H1 (cell line): ENCODE results near the gene CCDC38. TPM values are rescaled to one million over a fixed set of nuclear protein-coding genes. Genes with fewer than 3 reads are reported as not detected.

Experiments
- JUN ChIP-seq: IDR thresholded peaks from 2 replicates; pipeline ENCODE4 v1.6.1; 2011; ENCODE audit warnings: low read depth, mild to moderate bottlenecking, improper control_type of control experiment, low read length
- RFX5 ChIP-seq: IDR thresholded peaks from 2 replicates; pipeline ENCODE4 v1.6.1; 2011; ENCODE audit warnings: low read depth, low read length, improper control_type of control experiment, borderline replicate concordance
- TEAD4 ChIP-seq: IDR thresholded peaks from 2 replicates; pipeline ENCODE4 v1.6.1; 2012; ENCODE audit warnings: low read depth, low read length, inconsistent platforms, mixed read lengths
- polyA plus RNA-seq, 7 experiments: library from polyadenylated mRNA; depleted of rRNA in 3 of 7; stranded (reverse) in 5 of 7; unstranded in 2 of 7; fragments of >200 nt in 5 of 7; fragments of 200-250 nt in 2 of 7; gene quantifications; 1 replicate in 5 of 7; 2 replicates in 1 of 7; 4 replicates in 1 of 7; pipeline versions ENCODE4 v1.2.1 to v1.2.3, GENCODE V29; 2011 to 2013; ENCODE audit warnings: missing spikeins in 2 of 7, mixed read lengths in 2 of 7
- total RNA-seq: library from RNA; stranded (reverse); fragmentation: NEBNext Ultra II Directional; extraction: Animal tissue kit (Norgen Biotek cat#: 25700); gene quantifications from 2 replicates; pipeline ENCODE4 v1.2.1, GENCODE V29; 2021
- TF ChIP-seq, protein P1 (sequence below): IDR thresholded peaks from 2 replicates; pipeline ENCODE4 v1.6.1; 2012; ENCODE audit warnings: inconsistent platforms

The CCDC38 gene
- total and polyA plus RNA-seq, 2 of the 8 experiments (the other 6 are each of a cell fraction or from before 2014, with no cell fraction given), result not detected

- TF ChIP-seq TEAD4 (no peak), RFX5 (no peak), JUN (no peak)
- TF ChIP-seq, protein P1, sequence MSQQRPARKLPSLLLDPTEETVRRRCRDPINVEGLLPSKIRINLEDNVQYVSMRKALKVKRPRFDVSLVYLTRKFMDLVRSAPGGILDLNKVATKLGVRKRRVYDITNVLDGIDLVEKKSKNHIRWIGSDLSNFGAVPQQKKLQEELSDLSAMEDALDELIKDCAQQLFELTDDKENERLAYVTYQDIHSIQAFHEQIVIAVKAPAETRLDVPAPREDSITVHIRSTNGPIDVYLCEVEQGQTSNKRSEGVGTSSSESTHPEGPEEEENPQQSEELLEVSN, result no peak
These were observed 47.7 kb upstream of the CCDC38 start (continued) for GRCh38 chr12:95990136-95990535.
